SHP77 (cell line): ENCODE measurements around the gene ZC3H18.
A peak's percentile ranks its signal among the peaks of the same experiment; 100 is the strongest.
"Not testable (repeated sequence)": the region's sequence is repeated elsewhere in the genome, so short reads cannot be mapped to it uniquely, and the experiment has no call there.

Experiments used
- DNase-seq, 2 experiments: peaks; one replicate each; lab custom pipeline; 2025; lab: John Stamatoyannopoulos, UW

The ZC3H18 gene

DNA sequence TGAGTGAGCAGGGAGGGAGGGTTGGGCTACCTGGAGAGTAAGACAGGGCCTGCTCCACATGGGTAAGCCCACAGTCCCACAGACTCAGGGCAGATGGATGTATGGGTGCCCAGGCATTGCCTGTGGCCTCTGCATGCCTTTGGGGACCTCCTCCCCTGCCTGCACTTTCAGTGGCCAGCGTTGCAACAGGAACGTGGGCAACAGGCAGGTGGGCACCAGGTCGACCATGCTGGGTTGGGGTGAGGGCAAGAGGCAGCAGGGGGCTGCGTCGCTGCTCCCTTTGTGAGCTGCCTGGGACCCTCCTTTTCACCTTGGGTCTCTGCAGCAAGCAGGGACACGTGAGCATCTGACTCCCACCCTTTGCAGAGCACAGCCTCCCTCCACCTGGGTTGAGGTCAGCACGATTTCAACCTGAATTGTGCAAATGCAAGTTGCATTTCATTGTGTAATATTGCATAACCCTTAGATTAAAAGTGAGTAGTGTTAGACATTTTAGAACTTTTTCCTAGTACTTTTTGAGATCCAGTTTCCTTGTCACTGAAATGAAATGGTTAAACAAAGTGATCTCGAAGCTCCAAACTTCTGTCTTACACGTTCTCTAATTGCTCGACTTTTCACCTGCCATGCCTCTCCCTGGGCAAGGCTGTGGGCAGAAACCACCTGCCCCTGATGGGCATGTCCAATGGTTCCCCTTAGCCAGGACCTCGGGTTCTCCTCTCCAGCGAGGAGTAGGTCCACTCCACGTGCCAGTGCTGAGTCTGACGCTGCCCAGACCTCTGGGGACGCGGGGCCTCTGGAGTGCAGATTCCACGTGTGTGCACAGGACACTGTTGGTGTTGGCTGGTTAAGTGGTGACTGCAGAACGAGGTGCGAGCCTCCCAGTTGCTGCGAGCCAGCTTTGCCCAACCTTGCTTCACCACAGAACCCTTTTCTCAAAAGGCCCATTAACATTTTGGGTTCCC lies 35.3 kb downstream of the ZC3H18 start:
- no peak for DNase-seq

DNA sequence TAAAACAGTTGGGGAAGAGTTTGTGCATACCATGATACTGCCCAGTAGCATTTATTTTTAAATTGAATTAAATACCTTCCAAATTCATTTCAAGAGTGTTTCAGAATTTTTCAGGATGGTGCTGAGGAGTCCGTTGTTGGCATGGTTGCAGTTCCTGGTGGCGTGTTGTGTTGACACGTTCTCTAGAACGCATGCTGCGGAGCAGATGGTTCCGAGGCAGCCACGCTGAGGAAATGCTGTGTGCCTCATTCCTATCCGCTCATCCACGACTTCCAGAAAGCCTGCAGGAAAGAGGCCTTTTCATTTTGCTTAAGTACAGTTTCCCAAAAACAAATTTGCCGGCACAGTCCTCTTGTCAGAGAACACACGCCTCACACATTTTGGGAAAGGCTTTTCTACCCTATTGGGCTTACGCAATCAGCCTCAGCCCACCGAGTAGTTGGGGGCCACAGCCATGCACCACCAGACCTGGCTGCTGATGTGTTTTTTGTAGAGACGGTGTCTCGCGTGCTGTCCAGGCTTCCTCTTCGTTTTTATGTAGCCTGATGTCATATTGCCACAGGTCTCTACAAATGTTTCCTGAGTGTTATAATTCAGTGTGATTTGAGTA lies 36.0 kb downstream of the ZC3H18 start:
- DNase-seq = no peak

DNA sequence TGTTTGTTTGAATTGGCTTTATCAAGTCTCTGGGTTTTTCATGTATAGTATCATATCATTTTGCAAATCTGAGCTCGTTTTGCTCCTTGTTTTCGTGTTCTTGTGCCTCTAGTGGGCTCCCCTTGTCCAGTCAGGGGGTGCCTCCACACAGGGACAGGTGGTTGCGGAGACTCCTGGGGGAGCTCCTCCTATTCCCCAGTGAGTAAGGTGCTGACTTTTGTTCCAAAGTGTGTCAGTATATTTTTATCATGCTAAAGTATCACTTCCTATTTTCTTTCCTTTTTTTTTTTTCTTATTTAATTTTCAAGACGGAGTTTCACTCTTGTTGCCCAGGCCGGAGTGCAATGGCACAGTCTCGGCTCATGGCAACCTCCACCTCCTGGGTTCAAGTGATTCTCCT lies 37.9 kb downstream of the ZC3H18 start:
- no peak for DNase-seq

DNA sequence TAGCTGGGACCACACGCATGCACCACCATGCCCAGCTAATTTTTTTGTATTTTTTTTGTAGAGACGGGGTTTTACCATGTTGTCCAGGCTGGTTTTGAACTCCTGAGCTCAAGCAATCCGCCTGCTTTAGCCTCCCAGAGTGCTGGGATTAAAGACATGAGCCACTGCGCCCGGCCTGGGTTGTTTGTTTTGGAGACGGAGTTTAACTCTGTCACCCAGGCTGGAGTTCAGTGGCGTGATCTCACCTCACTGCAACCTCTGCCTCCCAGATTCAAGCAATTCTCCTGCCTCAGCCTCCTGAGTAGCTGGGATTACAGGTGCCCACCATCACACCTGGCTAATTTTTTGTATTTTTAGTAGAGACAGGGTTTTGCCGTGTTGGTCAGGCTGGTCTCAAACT lies 39.2 kb downstream of the ZC3H18 start:
- DNase-seq = not testable (repeated sequence)

DNA sequence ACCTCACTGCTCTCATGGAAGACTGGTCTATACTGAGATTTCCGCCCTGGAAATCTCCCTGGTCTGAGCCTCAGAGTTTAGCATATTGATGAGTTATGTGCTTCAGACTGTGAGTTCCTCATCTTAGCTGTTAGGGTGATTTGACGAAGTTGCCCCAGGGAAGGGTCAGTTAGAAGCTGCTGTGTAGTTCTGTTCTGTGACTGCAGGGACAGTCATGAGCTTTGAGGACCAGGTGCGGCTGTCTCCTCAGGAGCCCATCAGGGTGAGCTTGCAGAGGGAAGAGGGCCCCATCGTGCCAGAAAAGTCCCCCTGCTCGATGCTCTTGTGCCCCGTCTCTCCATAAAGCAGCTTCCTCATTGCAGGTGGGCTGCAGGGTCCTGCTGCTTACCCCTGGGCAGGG lies 39.9 kb downstream of the ZC3H18 start:
- no peak for DNase-seq

DNA sequence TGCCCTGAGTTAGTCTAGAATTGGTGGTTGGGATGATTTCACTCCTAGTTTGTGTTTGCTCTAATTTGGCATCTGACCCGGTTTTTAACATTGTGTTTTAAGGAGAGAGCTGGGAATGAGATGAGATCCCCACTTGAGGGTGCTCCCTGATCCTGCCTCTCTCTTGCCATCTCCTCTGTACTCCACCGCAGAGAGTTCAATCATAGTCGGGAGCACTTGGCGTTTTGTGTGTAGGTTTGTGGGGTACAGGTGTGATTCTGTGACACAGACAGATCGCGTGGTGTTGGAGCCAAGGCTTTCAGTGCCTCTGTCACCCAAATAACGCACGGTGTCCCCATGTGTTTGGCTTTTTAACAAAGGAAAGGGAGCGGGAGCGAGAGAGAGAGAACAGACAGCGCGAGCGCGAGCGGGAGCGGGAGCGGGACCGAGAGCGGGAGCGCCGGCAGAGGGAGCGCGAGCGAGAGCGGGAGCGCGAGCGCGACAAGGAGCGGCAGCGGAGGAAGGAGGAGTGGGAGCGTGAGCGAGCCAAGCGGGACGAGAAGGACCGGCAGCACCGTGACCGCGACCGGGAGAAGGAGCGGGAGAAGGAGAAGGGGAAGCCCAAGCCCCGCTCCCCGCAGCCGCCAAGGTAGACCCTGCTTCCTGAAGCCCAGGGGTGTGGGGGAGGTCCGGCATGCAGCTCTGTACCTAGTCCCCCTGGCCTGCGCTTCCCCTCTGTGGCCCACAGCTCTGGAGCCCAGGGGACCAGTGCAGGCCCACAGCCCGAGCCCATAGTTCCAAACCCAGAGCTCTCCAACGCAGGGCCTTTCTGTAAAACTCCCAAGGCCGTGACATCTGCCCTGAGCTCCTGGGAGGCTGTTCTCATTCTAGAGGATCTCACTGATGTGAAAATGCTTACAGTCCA lies 41.0 kb downstream of the ZC3H18 start:
- no peak for DNase-seq

DNA sequence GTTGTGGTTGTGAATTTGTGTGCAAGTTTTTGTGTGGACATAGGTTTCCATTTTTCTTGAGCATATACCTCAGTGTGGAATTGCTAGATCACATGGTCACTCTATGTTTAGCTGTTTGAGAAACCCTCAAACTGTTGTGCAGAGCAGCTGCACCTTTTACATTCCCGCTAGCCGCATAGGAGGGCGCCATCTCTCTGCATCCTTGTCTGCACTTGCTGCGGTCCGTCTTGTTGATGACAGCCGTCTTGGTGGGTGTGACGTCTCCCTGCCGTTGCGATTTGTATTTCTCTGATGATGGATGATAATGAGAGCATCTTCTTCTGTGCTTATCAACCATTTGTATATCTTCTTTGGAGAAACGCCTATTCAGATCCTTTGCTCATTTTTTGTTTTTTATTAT lies 43.1 kb downstream of the ZC3H18 start:
- no peak for DNase-seq

DNA sequence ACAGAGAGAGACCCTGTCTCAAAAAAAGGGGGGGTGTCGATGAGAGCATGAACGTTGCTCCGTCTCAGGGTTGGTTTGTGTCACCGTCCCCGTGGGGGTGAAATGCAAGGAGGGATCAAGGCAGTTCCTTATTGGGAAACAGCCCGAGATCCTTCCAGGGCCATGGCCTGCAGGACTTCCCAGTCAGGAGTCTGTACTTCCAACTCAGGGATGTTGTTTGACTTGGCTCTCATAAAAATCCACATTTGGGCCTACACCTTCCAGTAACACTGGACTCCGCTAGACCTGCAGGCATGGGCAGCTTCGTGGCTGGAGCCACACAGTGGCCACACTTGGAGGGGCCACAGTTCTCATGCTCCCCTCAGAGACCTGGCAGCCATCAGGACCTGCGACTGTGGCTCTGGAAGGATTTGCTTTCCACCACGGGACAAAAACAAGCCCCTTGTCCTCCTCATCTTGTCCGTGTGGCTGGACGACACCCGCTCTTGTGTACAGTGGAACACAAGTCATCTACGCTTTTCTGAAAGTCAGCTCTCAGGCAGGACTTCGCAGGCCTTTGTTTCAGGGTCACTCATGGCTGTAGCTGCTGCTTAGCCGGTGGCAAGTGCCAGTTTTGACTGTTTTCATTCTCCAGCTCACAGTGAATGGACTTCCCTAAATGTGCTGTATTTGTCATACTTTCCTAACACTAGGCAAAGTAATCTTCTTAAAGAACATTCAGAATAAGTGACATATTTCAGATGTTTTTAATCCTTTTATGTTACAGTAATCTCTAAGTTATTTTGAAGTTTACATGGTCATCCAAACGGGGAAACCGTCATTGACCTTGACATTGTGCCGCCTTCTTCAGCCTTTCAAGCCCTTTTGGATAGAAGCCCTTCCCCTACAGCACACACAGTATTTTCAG lies 44.0 kb downstream of the ZC3H18 start:
- DNase-seq = no peak

DNA sequence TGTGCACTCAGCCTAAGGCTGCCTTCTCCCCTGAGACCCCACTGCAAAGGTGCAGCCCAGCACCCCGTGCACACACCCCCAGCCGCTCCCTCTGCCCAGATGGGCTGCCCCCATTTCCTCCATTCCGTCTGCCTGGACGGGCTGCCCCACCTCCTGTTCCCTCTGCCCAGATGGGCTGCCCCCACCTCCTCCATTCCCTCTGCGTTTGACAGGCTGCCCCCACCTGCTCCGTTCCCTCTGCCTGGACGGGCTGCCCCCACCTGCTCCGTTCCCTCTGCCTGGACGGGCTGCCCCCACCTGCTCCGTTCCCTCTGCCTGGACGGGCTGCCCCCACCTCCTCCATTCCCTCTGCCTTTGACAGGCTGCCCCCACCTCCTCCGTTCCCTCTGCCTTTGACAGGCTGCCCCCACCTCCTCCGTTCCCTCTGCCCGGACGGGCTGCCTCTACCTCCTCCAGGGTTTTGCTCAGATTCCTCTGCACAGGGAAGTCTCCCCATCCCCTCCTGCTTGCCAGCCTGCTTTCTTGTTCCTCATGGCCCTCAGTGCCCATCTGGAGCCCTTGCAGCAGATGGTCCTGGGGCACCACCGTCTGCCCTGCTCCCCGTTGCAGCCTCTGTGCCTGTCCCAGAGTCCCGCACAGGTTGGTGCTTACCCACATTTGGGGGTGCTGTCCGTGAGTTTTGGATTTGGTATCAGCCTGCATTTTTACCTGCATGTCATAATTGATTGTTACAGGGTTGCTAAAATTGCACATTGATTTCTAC lies 44.8 kb downstream of the ZC3H18 start:
- DNase-seq = no peak

DNA sequence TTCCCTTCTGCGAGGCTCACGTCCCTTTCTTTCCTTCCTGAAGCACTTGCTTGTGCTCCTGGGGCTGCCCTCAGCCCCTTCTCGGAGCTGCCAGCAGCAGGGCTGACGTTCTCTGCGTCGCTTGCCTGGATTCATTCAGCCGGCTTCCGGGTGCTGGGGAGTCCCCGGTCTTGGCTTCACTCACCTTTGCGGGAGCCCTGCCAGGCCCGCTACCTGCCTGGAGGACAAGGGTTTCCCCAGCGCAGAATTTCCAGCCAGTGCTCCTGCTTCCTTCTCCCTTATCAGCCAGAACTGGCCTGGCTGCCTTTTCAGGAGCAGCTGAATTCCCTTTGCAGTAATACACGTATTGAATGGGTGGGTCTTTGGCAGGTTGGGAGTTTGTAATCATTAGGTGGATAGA lies 46.1 kb downstream of the ZC3H18 start:
- no peak for DNase-seq

DNA sequence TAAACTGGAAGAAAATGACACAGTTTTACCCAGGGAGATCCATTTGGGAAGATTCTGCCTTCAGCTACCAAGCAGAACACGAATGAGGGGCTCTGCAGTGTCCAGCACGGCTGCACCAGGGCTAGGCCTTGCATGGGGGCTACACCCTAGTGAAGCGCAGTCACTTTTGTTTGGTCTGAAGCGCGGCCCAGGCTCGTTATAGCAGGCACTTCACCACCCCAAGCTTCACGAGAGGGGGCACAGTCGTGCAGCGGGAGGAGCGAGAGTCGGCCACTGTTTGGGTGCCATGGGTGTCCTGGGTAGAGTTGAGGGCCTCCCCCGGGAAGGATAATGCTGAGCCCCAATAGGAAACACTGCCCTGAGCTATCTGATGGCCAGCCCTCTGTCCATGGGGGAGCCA lies 46.5 kb downstream of the ZC3H18 start:
- no peak for DNase-seq

DNA sequence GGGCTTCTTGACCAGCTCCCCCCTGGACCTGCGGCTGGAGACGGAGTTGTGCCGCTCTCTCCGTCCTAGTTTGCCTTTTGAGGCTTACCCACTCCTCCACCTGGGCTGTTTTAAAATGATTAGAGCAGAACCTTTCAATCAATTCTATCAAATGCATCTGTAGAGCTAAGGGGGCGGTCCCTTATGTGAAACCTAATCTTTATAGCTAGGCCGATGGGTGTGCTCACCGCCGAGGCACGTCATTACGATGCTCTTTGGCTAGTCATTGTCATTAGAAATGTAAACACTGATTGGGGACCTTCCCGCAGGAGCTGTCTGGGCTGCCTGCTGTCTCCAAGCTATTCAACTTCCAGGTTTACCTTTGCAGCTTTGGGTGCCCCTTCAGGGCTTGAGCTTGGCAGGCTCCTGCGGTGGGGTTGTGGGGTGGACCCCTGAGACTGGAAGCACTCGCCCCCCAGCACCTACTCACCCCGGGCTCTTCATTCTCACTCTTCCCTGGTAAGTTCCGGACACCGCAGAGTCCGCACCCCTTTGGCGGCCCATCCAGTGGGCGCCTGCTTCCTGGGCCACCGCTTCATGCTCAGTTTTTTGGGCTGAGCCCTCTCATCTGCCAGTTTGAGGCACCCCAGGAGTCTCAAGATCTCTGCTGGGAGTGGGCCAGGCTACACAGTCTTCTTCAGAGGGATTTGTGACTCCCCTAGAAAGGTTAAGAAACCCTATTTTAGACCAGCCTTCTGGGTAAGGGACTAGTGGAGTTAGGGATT lies 47.2 kb downstream of the ZC3H18 start:
- peak; percentile 50 to 71 for DNase-seq

DNA sequence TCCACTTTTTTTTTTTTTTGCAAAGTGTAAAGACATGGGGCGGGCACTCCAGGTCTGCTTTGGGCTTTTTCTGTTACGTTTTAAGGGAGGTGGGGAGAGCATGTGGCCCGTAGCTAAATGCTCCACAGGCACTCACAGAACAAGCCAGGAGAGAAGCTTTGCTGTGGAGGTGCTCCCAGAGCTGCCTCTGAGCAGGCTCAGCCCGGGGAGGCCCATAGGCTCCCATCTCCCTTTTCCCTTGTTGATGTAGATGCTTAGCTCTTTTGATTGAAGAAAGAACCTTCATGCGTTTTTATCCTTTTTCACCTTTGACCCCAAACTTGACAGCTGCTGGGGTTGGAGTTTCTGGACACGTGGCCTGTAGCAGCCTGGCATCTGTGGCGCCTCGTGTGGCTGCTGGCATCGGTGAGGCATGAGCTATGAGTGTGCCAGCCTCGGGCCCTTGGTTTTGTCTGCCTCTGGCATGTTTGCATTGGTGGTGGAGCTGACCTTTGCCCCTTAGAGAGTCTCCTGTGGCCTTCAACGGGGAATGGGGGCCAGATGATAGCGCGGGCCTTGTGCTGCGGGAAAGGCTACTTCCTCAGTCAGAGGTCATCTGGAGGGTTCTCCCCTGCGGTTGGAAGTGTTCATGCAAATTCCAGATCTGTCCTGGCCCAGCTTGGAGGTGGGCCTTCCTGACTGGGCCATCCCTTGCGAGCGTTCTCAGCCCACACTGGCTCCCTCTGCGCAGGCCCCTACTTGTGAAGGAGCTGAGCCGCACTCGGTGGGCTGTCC lies 48.2 kb downstream of the ZC3H18 start:
- DNase-seq = no peak

DNA sequence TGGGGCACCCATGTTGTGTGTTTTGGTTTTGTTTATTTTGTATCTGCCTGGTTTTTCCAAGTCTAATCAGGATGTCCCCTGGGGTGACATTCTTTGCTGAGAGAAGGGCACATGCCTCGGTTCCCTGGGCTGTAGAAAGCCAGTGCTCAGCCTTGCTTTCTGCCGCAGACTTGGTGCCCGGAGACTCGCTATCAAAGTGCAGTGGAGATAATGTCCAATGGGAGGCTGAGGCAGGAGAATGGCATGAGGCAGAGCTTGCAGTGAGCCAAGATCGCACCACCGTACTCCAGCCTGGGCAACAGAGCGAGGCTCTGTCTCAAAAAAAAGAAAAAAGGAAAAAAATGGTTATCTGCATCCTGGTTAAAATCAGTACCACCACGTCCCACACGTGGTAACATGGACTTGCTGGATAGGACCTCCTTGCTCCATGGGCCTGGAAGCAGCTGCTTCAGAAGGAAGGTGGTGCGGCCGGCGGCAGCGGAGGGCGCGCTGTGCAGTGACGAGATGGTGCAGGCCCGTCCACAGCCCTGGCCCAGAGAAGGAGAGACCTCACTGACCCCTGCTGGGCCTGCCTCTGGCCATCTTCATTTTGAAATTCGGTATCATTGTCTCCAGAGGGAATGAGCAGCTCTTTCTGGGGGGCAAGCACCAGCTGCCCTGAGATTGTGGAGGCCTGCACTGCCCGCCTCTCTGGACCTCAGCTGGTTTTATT lies 48.9 kb downstream of the ZC3H18 start:
- DNase-seq = no peak

DNA sequence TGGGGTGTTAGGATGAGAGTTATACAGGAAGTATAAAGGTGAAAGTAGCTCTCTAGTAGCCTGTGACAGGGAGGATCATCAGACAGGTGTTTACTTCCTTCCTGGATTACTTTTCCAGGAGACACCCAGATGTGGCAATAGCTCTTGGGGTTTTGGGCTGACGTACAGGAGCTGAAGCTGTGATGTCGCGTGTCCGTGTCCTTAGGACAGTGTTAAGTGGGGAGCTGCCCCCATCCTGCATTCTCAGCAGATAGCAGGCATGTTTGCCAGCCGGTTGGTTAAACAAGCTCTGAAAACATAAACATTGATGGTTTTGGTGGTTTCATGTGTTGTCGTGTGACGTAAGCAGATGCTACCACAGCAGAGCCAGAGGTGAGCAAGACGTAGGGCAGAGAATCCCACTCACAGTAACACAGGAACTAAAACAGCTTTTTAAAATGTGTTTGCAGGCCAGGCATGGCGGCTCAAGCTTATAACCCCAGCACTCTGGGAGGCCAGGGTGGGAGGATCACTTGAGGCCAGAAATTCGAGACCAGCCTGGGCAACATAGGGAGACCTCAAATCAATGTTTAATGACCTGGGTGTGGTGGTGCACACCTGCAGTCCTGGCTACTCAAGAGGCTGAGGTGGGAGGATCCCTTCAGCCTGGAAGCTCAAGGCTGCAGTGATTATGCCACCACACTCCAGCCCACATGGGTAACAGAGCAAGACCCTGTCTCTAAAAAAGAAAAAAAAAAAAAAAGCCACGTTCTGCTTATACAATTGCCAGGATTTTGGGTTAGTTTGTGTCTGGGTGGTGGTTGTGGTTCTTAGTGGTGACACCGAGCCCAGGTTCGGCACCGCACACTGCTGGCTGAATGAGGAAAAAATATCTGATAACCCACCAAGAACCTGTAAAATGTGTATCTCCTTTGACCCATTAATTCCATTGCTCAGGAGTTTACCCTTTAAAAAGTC lies 49.9 kb downstream of the ZC3H18 start:
- DNase-seq = no peak

DNA sequence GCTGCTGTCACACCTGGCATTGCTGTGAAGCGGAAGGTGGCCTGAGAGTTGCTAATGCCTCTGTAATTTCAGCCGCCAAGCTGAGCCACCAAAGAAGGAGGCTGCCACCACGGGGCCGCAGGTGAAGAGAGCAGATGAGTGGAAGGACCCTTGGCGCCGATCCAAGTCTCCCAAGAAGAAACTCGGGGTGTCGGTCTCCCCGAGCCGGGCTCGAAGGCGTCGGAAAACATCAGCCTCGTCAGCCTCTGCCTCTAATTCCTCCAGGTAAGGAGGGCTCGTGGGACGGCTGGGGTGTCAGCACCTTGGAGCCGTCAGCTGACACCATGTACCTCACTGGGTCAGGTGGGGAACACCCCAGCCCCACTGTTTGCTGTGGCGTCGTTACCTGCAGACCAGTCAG lies 51.9 kb downstream of the ZC3H18 start:
- no peak for DNase-seq

DNA sequence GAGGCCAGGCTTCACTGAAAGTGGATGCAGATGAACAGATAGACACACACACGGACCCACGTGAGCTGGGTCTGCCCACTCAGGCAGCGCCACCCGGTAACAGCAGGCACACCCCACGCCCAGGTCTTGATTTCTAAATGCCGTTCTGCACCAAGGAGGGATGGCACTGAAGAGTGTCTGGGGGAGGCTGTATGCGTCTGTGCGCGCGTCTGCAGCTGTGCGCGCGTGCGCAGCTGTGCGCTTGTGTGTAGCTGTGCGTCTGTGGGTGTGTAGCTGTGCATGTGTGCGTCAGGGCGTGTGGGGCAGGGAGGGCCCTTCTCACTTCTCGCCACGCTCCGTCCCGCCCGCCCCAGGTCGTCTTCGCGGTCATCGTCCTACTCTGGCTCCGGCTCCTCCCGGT lies 52.7 kb downstream of the ZC3H18 start:
- DNase-seq = no peak
